Cerebellar cortex (tissue), 1 donor: Measurements from ENCODE around the gene RXFP1.
A peak's percentile ranks its signal among the peaks of the same experiment; 100 is the strongest.

Source experiments
- DNase-seq: peaks from one replicate; pipeline ENCODE4 v3.0.0-alpha.2; 2015; ENCODE audit warnings: low spot score

RXFP1 gene

DNA sequence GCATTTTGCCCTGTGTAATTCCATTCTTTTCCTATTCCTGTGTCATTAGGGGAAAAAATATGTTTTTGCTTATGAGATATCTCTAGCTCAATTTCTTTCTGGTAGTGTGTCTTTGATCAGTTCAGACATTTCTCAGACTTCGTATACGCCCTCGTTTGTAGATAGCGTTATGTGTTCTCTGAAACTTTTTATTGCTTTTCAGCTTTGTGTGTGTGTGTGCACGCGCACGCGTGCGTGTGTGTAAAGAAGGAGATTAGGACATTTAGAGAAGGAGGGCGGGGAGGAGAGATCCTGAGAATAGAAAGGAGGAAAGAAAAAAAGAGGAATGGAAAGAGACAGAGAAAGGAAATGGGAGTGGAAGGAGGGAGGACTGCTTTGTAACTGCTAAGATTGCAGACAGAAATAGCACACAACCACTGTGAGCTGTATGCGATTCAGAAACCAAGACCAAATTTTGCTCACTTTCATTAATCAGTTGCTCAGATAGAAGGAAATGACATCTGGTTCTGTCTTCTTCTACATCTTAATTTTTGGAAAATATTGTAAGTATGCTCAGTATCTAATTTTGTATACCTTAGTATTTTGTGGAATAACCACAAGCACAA is at the start of gene RXFP1:
TSS of gene RXFP1 (plus strand) at position 399 of the 605 bp plus-strand sequence. CDS start at position 494, 95 bp downstream.
- no peak for DNase-seq

DNA sequence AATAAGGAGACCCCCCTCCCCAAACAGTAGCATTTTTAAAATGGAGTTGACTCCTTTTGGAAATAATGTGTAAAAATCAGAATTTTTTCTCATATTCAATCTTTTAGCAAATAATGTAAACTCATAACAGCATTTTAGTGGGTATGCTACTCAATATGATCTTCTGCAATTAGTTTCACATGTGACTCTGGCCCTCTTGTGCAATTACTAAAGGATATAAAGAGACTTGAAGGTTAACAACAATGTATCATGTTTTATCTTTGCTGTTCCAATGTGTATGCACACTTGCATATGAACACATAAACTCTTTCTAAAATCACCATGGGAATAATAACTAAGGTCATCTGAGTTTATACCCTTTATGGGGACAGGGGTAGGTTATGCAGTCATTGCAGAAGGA is 39.9 kb upstream of the RXFP1 start:
- no peak for DNase-seq

DNA sequence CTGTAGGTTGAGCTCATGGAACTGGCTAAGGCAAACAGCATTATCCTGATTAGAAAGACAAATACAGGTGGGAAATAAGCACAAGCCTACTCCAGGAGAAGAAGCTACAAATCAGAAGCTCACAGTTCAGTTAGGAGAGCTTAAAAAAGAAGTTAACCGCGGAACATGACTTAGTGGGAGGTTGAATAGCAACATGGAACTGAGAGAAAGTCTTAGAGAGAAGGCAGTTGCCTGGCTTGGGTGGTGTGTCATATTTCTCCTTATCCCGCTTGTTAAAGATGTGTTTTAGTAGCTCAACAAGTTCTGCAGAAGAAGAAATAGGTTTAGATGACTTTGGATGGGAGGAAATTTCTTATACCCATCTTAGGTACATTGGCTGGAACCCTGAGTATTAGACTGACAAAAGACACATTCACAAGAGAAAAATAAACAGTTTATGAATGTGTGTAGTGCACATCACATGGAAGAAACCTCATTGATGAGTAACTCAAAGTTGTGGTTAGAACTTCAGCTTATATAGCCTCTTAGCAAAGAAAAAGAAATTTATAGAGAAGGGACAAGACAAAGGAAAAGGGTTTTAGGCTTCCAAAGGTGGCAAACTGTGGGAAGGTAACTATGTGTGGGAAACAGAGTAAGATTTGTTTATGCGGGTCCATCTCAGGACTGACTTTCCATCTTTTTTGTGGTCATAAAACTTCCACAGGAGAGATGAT is 37.4 kb upstream of the RXFP1 start:
- DNase-seq = no peak

DNA sequence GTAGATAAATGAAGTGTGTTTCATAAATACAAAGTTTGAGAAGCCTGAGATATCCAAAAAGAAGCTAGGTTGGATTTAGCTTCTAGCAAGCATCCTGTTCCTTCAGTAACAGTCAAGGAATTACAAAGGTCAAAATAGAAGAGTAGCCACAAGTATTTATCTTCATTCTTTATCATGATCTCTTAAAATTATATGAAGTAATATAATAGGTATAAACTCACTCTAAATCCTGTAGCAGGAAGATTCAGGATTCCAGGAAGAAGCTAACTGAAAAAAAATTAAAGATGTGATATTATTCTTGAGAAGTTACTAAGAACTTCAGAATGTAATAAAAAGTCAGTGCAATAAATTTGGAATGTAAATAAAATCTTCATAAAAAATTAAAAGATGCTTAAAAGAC is 31.1 kb upstream of the RXFP1 start:
- DNase-seq = no peak

DNA sequence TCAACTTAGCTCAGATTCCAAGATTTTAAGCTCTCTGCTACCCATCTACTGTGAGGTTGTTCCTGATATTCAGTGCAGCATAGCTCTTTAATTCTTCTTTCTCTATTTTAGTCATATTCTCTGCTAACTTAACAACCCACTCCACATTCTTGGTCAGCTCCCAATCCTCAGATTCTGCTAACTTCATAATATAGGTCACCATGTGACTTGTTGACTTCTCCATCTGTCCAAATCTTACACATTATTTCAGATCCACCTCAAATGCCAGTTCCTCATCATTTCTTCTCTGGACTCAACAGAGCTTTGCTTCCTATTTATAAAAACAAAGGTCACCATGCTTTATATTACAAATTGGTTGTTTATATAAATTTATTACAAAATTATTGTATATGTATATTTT is 29.3 kb upstream of the RXFP1 start:
- no peak for DNase-seq

DNA sequence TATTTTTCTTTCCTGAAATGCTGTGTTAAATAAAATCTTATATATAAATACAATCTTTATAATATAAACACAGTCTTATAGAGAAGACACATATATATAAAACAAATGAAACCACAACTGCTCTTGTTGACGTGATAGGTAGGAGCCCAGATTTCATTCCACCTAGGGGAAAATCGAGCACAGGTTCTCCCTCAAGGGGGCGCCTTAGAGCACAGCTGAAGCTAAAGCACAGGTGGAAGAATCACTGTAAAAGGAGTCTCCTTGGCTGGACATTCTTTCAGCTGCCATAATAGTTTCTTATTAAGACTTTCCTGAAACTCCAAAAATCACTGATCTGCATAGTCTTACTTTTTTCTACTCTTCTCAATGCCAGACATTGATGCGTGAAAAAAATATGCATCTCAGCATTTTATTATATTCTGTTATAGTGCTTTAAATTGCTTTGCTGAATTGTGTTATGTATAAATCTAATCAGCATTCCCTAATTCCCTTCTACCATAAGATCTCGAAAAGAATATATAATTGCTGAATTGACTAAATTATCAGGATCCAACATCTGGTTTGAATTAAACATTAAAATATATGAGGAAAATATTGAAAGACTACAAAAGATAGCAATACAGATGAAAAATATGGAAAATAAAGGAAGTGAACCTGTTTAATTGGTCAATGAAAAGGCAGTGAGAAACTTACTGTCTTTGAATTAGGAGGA is 25.5 kb upstream of the RXFP1 start:
- peak; percentile 9 for DNase-seq

DNA sequence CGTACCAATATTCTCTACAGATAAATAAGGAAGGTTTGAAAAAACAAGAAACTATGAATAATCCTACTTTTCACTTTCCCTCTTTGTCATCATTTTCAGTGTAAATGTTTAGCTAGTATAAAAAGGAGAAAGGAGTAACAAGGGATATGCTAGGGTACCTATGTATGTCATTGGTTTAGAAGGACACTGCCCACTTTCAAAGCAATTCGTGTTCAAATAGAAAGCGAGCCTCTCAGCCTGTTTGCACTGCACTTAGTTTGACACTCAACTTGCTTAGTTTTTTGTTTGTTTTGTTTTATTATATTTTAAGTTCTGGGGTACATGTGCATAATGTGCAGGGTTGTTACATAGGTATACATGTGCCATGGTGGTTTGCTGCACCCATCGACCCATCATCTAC is 21.6 kb upstream of the RXFP1 start:
- no peak for DNase-seq

DNA sequence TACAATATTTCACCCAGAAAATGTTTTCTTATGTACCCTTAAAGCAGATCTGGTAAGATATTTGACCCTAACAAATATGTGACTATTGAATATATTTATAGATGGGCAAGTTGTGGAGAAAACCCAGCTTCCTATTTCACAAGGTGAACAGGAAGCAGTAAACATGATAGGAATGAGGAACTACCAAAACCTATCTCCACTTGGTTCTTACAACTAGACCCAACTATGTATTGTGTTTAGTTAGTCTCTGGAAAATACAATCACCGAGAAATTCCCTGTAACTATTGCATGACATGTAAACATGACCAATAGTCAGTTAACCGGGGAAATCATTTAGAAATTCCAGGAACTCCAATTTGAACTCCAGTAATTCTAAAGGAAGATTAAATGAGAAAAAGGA is 8.4 kb upstream of the RXFP1 start:
- no peak for DNase-seq

DNA sequence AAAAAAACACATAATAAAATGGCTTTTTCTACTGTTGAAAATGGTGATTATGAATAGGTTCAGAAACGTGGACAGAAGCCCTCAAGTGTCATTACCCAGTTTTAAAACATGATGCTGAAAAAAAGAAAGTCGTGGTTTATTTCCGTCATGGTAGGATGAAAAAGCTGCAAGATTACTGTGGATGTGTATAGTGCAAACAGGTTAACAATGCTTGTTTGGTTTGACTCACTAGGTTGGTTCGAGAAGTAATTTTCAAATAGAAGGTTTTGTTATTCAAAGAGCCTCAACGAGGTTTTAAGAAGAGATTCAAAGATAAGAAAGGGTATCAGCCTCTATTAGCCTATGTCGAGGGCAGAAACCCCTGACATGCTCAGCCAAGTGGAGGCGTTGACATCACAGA is 2.5 kb upstream of the RXFP1 start:
- DNase-seq = no peak

DNA sequence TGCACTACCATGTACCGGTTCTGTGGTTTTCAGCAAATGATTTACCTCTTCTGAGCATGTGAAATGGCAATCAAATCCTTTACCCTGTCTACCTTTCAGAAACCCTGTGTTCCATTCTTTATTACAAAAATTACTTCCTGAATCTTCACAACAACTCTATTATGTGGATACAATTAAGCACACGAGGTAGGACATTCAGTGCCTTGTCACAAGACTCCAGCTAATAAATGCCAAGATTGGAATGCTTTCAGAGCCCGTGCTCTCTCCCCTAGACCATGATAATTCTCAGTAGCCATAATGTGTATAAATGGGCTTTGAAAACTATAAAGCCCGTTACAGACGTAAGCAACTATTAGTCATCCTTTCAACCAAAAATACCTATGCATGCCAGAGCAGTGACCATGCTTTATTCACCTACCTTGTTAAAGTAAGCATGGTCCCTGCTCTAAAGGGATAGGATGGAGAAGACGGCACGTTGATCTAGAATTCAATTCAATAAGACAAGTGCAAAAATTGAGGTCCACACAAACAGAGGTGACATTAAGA is 2.4 kb downstream of the RXFP1 start:
- DNase-seq = no peak

DNA sequence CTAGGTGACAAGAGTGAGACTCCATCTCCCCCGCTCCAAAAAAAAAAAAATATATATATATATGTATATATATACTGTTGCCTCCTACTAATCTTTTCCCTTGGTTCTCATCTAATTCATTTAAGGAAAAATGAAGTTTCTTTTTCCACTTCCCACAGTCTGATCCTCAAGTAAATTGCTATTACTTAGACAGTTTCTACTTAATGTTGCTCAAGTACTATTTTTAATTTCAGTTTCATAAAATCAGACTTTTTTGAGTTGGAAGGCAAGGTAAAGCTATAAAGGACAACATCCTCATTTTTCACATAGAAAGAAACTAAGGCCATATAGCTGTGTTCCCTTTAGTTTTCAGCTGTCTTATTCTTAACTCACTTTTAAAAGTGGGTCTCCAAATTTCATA is 5.8 kb downstream of the RXFP1 start:
- DNase-seq = no peak

DNA sequence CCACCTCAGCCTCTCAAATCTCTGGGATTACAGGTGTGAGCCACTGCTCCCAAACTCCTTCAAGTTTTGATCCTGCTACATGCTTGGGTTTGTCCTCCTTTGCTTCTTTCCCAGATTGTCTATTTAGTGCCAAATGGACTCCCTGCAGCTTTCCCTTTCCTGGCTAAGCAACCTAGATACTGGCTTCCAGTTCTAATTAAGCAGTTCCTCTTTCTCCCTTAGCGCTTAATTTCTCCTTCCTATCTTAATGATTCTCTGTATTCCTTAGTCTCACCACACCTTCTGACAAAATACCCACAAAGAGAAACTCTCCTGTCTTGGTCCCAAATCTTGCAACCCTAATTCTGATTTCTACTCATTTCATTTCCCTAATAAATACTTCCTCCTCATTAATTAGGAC is 7.8 kb downstream of the RXFP1 start:
- DNase-seq = no peak

DNA sequence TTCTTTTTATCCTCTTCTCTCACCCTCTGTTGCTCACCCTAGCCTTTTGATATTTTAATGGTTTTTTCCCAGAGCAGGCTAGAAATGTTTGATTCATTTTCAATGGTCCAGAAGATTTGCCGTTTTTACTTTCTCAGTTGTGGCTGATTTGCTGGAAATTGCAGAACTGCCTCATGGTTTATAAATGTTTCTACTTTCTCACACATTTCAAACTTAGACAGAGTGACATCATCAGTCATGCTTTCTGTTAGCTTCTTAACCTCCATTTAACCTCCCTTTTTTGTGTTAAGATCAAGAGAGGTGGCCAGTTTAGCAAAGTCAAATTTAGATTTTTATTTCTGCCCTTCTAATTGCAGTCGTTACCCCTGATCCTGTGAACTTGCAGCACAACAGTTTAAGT is 8.7 kb downstream of the RXFP1 start:
- no peak for DNase-seq

DNA sequence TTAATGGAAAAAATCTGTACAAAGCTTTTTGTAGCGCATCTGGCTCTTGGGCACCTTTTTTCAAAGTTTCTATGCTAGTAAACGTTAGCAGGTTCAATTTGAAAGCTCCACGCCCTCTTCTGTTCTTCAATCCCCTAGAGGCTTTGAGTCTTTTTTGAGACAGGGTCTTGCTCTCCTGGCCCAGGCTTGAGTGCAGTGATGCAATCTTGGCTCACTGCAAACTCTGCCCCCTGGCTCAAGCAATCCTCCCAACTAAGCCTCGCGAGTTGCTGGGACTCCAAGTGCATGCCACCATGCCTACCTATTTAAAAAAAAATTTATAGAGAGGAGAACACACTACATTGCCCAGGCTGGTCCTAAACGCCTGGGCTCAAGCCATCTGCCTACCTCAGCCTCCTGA is 9.2 kb downstream of the RXFP1 start:
- no peak for DNase-seq

DNA sequence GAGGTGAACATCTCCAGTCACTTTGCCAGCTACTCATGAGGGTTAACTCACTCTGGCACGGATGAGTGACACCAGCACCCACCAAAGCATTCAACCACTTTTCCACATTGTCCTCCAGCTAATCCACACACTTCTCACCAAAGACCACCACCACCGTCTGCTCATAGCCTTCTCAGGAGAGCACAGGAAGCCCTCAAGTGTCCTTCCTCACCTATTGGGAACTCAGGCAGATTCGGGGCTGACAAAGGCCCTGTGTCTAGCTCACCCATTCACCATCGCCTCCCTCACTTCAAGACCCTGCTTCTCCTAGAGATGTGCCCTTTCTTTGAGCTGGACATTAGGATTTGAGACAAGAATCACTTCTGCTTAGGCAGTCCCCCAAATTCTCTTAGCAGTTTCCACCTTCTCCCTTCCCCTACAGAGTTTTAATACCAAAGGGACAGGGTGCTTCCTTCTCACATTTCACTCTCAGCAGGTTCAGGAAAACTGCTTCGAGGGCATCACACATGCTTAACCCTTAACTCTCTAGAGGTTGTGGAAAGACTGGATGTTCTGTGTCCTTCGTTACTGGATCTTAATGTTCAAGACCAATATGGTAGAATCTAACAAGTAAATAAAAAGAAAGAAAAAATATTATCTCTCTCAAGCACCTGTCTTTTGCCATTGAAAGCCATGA is 11.0 kb downstream of the RXFP1 start:
- DNase-seq = no peak

DNA sequence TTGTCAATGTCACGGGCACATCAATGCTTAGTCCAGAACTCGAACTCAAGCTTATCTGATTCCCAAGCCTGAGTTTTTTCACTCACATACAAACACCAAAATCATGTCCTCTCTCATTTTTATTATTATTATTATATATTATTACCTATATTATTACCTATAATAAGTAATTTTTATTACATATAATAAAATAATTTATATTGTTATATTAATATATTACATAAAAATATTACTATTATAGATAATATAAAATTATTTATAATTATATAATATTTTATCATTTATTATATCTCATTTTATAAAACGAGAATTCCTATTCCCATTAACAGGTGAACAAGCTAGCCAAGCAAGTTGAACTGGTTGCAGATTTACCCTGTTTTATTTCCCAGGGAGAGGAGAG is 13.0 kb downstream of the RXFP1 start:
- no peak for DNase-seq

DNA sequence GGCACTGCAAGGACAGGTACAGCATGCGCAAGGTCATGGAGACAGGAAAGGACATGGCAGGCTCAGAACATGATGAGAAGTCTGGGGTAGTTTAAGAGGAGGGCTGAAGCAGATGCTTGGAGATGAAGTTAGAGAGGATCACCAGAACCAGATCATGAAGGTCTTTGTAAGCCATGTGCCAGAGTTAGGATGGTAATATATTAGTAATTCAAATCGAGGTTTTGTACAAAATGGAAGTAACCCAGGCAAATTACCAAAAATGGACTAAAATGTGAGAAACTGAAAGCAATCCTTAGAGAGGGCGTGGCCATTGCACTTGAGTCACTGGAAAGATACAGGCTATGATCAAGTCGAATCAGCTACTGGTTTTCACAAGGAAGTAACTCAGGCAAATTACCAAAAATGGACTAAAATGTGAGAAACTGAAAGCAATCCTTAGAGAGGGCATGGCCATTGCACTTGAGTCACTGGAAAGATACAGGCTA is 13.5 kb downstream of the RXFP1 start:
- no peak for DNase-seq

DNA sequence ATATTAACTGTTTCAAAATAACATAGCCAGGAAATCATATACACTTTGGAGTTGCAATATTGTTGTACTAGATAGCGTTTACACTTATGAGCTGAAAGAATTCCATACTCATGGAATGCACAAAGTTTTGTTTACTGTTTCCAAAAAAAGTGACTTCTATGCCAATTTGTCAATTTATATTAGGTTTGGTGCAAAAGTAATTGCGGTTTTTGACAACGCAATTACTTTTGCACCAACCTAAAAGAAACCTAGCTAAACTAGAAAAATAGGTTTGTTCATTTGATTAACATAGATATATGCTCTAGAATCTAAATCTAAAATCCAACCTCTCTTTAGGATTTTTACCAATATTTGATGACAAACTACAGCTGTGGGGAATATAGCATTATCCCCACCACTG is 15.2 kb downstream of the RXFP1 start:
- DNase-seq = no peak

DNA sequence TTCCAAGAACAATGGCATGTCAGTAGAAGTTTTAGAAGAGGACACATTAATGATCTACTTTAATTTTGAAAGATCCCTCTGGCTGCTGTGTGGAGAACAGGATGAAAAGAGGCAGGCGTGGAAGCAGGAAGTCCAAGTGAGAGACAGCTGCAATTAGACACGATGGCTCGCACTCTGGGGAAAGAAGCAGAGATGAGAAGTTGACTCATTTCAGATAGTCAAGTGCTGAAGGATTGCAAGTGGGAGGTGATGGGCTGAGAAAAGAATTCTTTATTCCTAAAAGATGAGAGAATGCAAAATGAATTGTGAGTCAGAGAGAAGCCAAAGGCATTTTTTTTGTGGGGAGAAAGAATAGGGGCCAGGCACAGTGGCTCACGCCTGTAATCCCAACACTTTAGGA is 16.5 kb downstream of the RXFP1 start:
- DNase-seq = no peak

DNA sequence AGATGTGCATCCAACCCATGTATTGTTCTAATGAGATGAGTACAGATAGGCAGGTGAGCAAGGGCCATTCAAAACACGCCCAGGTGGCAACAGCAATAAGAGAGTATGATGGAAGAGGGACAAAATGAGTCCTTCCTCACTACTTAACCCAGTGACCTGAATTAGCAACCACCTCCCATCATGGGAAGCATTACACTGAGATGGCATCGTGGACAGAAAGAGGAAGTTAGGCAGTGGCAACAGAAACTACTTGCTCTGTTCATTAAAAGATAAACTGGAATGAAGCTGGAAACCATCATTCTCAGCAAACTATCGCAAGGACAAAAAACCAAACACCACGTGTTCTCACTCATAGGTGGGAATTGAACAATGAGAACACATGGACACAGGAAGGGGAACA is 17.2 kb downstream of the RXFP1 start:
- DNase-seq = no peak

DNA sequence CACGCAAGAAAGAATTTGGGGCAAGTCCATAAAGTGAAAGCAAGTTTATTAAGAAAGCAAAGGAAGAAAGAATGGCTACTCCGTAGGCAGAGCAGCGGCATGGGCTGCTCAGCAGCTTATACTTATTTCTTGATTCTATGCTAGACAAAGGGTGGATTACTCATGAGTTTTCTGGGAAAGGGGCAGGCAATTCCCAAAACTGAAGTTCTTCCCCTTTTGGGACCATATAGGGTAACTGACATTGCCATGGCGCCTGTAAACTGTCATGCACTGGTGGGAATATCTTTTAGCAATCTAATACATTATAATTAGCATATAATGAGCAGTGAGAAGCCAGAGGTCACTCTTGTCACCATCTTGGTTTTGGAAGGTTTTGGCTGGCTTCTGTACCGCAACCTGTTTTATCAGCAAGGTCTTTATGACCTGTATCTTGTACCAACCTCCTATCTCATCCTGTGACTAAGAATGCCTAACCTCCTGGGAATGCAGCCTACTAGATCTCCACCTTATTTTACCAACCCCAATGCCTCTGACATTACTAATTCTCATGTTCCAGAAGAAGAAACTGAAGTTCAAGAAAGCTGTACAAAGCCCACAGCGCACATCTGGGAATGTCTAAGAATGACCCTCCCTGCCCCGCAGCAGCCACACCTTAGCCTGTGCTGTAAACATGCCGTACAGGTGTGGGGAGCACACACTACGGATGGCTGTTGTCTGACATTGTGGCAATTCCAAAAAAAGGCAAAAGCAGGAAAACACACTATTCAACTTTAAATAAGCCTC is 18.6 kb downstream of the RXFP1 start:
- DNase-seq = no peak

DNA sequence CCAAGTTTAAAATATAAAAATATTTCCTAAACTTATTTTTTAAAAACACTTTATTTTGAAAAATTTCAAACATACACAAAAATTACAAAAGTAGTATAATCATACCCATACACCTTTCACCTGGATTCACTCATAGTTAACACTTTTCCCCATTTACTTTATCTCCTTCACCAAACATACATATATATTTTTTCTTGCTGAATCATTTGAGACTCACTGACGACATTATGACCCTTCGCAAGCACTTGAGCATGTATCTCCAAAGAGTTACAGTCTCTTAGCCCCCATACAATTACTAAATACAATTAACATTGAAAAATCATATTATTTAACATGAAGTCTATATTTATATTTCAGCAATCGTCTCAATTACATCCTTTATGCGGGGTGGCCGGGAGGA is 19.8 kb downstream of the RXFP1 start:
- no peak for DNase-seq
